Astrocyte (in vitro differentiated cells and primary cell): ENCODE measurements around the gene SEC11C. TPM values are rescaled to one million over a fixed set of nuclear protein-coding genes. Genes with fewer than 3 reads are reported as not detected.

Source experiments
- DNase-seq: peaks from one replicate; pipeline ENCODE4 v3.0.0-alpha.2; 2010; ENCODE audit warnings: low read depth
- FAIRE-seq: peaks from 2 replicates; lab custom pipeline; 2011; peaks lifted over from hg19 to GRCh38; lab: Jason Lieb, UNC
- H2AFZ ChIP-seq: 2 replicates; pipeline ENCODE4 v1.6.0; 2012; ENCODE audit warnings: low read depth, low read length, inconsistent platforms
- H3K27ac ChIP-seq: 2 replicates; pipeline ENCODE4 v1.5.1; 2011; ENCODE audit warnings: low read depth, low read length, inconsistent platforms
- H3K27me3 ChIP-seq: 2 replicates; pipeline ENCODE4 v1.6.0; 2011; ENCODE audit warnings: low read length, inconsistent platforms; ENCODE audit not compliant: insufficient read depth
- H3K36me3 ChIP-seq: 2 replicates; pipeline ENCODE4 v1.5.1; 2011; ENCODE audit warnings: low read length, inconsistent platforms; ENCODE audit not compliant: insufficient read depth
- H3K4me1 ChIP-seq: 2 replicates; pipeline ENCODE4 v1.5.1; 2011; ENCODE audit warnings: low read length, inconsistent platforms; ENCODE audit not compliant: insufficient read depth
- H3K4me2 ChIP-seq: 2 replicates; pipeline ENCODE4 v1.6.0; 2012; ENCODE audit warnings: low read length, inconsistent platforms
- H3K4me3 ChIP-seq: 2 replicates; pipeline ENCODE4 v1.5.1; 2011; ENCODE audit warnings: low read depth, mild to moderate bottlenecking, low read length, inconsistent platforms; ENCODE audit not compliant: insufficient read depth
- H3K79me2 ChIP-seq: 2 replicates; pipeline ENCODE4 v1.6.0; 2012; ENCODE audit warnings: mild to moderate bottlenecking, low read length, inconsistent platforms; ENCODE audit not compliant: insufficient read depth
- H3K9ac ChIP-seq: 2 replicates; pipeline ENCODE4 v1.6.0; 2012; ENCODE audit warnings: mild to moderate bottlenecking, low read length, inconsistent platforms
- H3K9me3 ChIP-seq: 2 replicates; pipeline ENCODE4 v1.5.1; 2012; ENCODE audit warnings: low read depth, mild to moderate bottlenecking, low read length, inconsistent platforms; ENCODE audit not compliant: insufficient read depth
- H4K20me1 ChIP-seq: 2 replicates; pipeline ENCODE4 v1.6.0; 2012; ENCODE audit warnings: low read length, inconsistent platforms; ENCODE audit not compliant: insufficient read depth
- H3K27ac Mint-ChIP-seq: one replicate; pipeline ENCODE4 v1.8.0; 2021; ENCODE audit warnings: mild to moderate bottlenecking, mixed read lengths; ENCODE audit not compliant: unreplicated experiment
- H3K27me3 Mint-ChIP-seq: one replicate; pipeline ENCODE4 v1.8.0; 2021; ENCODE audit warnings: low read depth, mixed read lengths; ENCODE audit not compliant: unreplicated experiment
- H3K36me3 Mint-ChIP-seq: one replicate; pipeline ENCODE4 v1.8.0; 2021; ENCODE audit warnings: low read depth, mixed read lengths; ENCODE audit not compliant: unreplicated experiment
- H3K4me1 Mint-ChIP-seq: one replicate; pipeline ENCODE4 v1.8.0; 2021; ENCODE audit warnings: low read depth, mixed read lengths; ENCODE audit not compliant: unreplicated experiment
- H3K4me3 Mint-ChIP-seq: one replicate; pipeline ENCODE4 v1.8.0; 2021; ENCODE audit warnings: mild to moderate bottlenecking, moderate library complexity, mixed read lengths; ENCODE audit not compliant: unreplicated experiment
- H3K9me3 Mint-ChIP-seq: one replicate; pipeline ENCODE4 v1.8.0; 2021; ENCODE audit warnings: mild to moderate bottlenecking, mixed read lengths; ENCODE audit not compliant: unreplicated experiment
- CTCF ChIP-seq: IDR thresholded peaks from 2 replicates; pipeline ENCODE4 v1.5.1; 2011; ENCODE audit warnings: low read depth, mild to moderate bottlenecking, inconsistent platforms, low read length, moderate library complexity; ENCODE audit not compliant: insufficient read depth
- EZH2 ChIP-seq: IDR thresholded peaks from 2 replicates; pipeline ENCODE4 v1.6.1; 2012; ENCODE audit warnings: mild to moderate bottlenecking, low read length, inconsistent platforms; ENCODE audit not compliant: insufficient read depth
- total RNA-seq: library from RNA; stranded (reverse); gene quantifications from 2 replicates; pipeline ENCODE4 v1.2.1, GENCODE V29; 2021

The SEC11C gene
- total RNA-seq, 1 donor from 2014 or later, result 38.0 TPM

DNA sequence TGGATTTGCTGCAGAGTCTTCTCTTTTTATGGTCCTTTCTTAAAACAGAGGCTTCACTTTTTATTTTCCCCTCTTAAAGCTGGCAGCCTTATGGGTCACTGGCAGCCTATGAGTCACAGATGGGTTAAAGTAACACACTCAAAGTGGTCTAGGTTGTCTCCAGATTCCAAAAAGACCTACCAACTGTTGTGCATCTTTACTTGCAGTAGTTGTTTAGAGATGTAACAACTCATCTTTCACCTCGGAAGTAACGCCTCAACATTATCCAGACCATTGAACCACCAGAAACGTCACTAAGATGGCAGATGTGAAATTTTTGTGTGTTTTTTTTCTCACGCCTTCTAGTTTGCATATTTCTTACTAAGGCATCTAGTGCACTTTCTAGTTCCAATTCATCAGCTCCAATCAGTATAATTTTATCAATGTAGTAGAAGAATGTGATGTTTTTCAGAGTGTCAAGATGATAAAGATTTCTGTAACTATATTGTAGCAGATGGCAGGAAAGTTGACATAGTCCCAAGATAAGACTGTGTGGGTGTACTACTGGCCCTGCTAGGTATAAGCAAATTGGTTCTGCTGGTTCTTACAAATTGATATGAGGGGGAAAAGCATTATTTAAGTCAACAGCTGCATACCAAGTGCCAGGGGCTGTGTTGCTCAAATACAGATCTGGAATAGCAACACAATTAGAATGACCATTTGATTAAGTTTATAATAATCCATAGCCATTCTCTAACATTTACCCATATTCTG, 9.6 kb upstream of the SEC11C start:
- no peak for FAIRE-seq
- no peaks in the 10 kb centered on the region for H3K9me3 Mint-ChIP-seq

GRCh38 chr18:59132810-59133465, 6.7 kb upstream of the SEC11C start:
- Histone ChIP-seq H3K27me3 (peaks cover 54% of the 10 kb centered on the region), H3K27ac (no peak overlapping the region), H2AFZ (no peak overlapping the region), H3K9me3 (no peaks in the 10 kb centered on the region), H3K4me2 (no peak overlapping the region), H3K79me2 (no peaks in the 10 kb centered on the region), H3K4me1 (no peaks in the 10 kb centered on the region), H3K9ac (no peak overlapping the region), H3K36me3 (no peaks in the 10 kb centered on the region), H4K20me1 (no peaks in the 10 kb centered on the region), H3K4me3 (no peak overlapping the region)
- Mint-ChIP-seq H3K36me3 (no peaks in the 10 kb centered on the region), H3K27me3 (peaks cover 25% of the 10 kb centered on the region), H3K4me3 (no peak overlapping the region), H3K27ac (no peak overlapping the region), H3K9me3 (no peaks in the 10 kb centered on the region), H3K4me1 (peaks cover 1% of the 10 kb centered on the region)
- no peak for TF ChIP-seq EZH2
- no peak for TF ChIP-seq CTCF
- DNase-seq (no peak), FAIRE-seq (no peak)

More for the DNA sequence above, 9.6 kb upstream of the SEC11C start:
- Mint-ChIP-seq H3K27ac (no peak overlapping the region), H3K27me3 (peaks cover 21% of the 10 kb centered on the region), H3K36me3 (no peaks in the 10 kb centered on the region), H3K4me3 (no peak overlapping the region), H3K4me1 (peaks cover 1% of the 10 kb centered on the region)
- Histone ChIP-seq H3K27ac (no peak overlapping the region), H3K9me3 (no peaks in the 10 kb centered on the region), H3K27me3 (peaks cover 41% of the 10 kb centered on the region), H3K4me3 (no peak overlapping the region), H4K20me1 (no peaks in the 10 kb centered on the region), H3K79me2 (no peaks in the 10 kb centered on the region), H3K4me1 (no peaks in the 10 kb centered on the region), H3K36me3 (no peaks in the 10 kb centered on the region), H2AFZ (no peak overlapping the region), H3K4me2 (no peak overlapping the region), H3K9ac (no peak overlapping the region)
- no peak for DNase-seq
- TF ChIP-seq EZH2 (no peak), CTCF (no peak)

DNA sequence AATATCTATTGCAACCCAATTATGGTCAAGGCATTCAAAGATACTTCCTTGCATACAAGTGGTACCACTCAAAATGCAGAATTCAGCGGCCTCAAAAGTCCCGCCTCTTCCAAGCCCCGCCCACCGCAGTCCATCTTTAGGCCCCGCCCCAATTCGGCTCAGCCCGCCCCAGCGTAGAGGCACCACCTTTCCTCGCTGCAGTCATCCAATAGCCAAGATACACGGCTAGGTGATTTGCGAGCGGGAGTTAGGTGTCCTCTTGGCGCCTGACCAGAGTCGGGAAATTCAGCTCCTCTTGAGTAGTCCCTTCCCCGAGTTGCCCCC, 431 bp upstream of the SEC11C start:
- peak overlapping the region; percentile 92 for H3K4me3 Mint-ChIP-seq
- Histone ChIP-seq H3K9me3 (no peaks in the 10 kb centered on the region), H3K79me2 (peaks cover 9% of the 10 kb centered on the region), H3K4me1 (peaks cover 7% of the 10 kb centered on the region), H3K36me3 (no peaks in the 10 kb centered on the region), H4K20me1 (peaks cover 29% of the 10 kb centered on the region), H3K9ac (peak overlapping the region; percentile 88), H3K27ac (peak overlapping the region; percentile 92), H3K4me3 (peak overlapping the region; percentile 85), H3K4me2 (peak overlapping the region; percentile 97), H3K27me3 (peaks cover 20% of the 10 kb centered on the region), H2AFZ (peak overlapping the region; percentile 96)
- H3K27ac Mint-ChIP-seq, result peak overlapping the region; percentile 94
- peak; percentile 70 for DNase-seq
- no peak for TF ChIP-seq EZH2
- no peak for TF ChIP-seq CTCF
- peaks cover 4% of the 10 kb centered on the region for H3K4me1 Mint-ChIP-seq
- H3K27me3 Mint-ChIP-seq, result peaks cover 7% of the 10 kb centered on the region
- FAIRE-seq, result no peak
- no peaks in the 10 kb centered on the region for H3K9me3 Mint-ChIP-seq
- no peaks in the 10 kb centered on the region for H3K36me3 Mint-ChIP-seq
